SK-N-SH treated with all-trans-retinoic acid at 6 μM for 48 hours (cell line): ENCODE results near the gene KRT9.

Experiments
- ESRRG ChIP-seq: fragments of 250-450 bp; sonication (Bioruptor Pico); IDR thresholded peaks from 2 replicates; pipeline ENCODE4 v1.6.1; 2021; ENCODE audit warnings: mild to moderate bottlenecking
- ISL1 ChIP-seq: fragments of 250-450 bp; sonication (Bioruptor Pico); IDR thresholded peaks from 2 replicates; pipeline ENCODE4 v2.1.2; 2022; ENCODE audit warnings: mild to moderate bottlenecking, moderate library complexity
- OSR1 ChIP-seq: fragments of 250-450 bp; sonication (Bioruptor Pico); IDR thresholded peaks from 2 replicates; pipeline ENCODE4 v1.8.0; 2022; ENCODE audit warnings: moderate library complexity, mild to moderate bottlenecking, inconsistent platforms
- RARB ChIP-seq: fragments of 250-450 bp; sonication (Bioruptor Pico); IDR thresholded peaks from 2 replicates; pipeline ENCODE4 v1.8.0; 2021; ENCODE audit warnings: mild to moderate bottlenecking, moderate library complexity
- SNAI2 ChIP-seq: fragments of 250-450 bp; sonication (Bioruptor Pico); IDR thresholded peaks from 2 replicates; pipeline ENCODE4 v1.5.0; 2020; ENCODE audit warnings: mild to moderate bottlenecking, moderate library complexity
- TCF4 ChIP-seq: fragments of 250-450 bp; sonication (Bioruptor Pico); IDR thresholded peaks from 2 replicates; pipeline ENCODE4 v1.8.0; 2021; ENCODE audit warnings: mild to moderate bottlenecking, moderate library complexity, borderline replicate concordance
- ZC3H10 ChIP-seq: fragments of 250-450 bp; sonication (Bioruptor Pico); IDR thresholded peaks from 2 replicates; pipeline ENCODE4 v1.5.1; 2021; ENCODE audit warnings: mild to moderate bottlenecking, moderate library complexity
- TF ChIP-seq, protein P1 (sequence below): fragments of 250-450 bp; sonication (Bioruptor Pico); IDR thresholded peaks from 2 replicates; pipeline ENCODE4 v1.8.0; 2020; ENCODE audit warnings: mild to moderate bottlenecking, moderate library complexity, borderline replicate concordance
- TF ChIP-seq, protein P2 (sequence below): fragments of 250-450 bp; sonication (Bioruptor Pico); IDR thresholded peaks from 2 replicates; pipeline ENCODE4 v1.5.1; 2020; ENCODE audit warnings: low read depth, mild to moderate bottlenecking, moderate library complexity

DNA sequence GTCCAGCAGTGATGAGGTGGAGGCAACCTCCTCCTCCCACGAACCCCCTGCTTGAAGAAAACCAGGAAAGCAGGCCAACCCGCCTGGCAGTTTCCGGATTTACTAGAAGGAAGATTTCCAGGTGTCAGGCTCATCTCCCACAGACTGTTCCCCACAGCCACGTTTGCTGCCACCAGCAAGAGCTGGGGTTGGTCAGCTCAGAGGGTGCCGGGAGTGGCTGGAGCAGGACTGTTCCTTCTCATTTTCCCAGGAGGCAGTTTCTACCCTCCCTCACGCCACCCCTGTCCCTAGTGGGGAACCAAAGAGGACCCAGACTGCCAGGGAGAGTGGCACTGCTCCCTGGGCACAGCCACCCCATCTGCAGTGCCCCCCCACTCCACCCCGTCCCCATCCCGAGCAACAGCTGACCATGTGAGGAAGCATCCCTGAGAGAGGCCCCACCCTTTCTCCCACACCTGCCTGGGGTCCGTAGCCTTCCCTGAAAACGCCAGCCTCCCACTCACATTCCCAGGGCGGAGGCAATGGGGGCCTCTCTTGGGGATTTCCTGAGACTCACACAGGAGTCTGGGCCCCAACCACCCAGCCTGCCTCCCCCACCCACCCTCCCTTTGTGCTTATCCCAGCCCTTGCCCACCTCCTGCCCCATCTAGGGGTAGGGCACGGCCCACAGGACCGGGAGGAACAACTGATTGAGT is 46.6 kb upstream of the KRT9 start:
- TF ChIP-seq ISL1 (CRISPR knock-in tag) (no peak), OSR1 (CRISPR knock-in tag) (no peak), SNAI2 (CRISPR knock-in tag) (no peak), TCF4 (CRISPR knock-in tag) (no peak), ZC3H10 (CRISPR knock-in tag) (no peak), RARB (CRISPR knock-in tag) (no peak), ESRRG (no peak)
- TF ChIP-seq, protein P1, sequence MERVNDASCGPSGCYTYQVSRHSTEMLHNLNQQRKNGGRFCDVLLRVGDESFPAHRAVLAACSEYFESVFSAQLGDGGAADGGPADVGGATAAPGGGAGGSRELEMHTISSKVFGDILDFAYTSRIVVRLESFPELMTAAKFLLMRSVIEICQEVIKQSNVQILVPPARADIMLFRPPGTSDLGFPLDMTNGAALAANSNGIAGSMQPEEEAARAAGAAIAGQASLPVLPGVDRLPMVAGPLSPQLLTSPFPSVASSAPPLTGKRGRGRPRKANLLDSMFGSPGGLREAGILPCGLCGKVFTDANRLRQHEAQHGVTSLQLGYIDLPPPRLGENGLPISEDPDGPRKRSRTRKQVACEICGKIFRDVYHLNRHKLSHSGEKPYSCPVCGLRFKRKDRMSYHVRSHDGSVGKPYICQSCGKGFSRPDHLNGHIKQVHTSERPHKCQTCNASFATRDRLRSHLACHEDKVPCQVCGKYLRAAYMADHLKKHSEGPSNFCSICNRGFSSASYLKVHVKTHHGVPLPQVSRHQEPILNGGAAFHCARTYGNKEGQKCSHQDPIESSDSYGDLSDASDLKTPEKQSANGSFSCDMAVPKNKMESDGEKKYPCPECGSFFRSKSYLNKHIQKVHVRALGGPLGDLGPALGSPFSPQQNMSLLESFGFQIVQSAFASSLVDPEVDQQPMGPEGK (CRISPR knock-in tag), result no peak
- TF ChIP-seq, protein P2, sequence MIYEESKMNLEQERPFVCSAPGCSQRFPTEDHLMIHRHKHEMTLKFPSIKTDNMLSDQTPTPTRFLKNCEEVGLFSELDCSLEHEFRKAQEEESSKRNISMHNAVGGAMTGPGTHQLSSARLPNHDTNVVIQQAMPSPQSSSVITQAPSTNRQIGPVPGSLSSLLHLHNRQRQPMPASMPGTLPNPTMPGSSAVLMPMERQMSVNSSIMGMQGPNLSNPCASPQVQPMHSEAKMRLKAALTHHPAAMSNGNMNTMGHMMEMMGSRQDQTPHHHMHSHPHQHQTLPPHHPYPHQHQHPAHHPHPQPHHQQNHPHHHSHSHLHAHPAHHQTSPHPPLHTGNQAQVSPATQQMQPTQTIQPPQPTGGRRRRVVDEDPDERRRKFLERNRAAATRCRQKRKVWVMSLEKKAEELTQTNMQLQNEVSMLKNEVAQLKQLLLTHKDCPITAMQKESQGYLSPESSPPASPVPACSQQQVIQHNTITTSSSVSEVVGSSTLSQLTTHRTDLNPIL (CRISPR knock-in tag), result no peak
